ENCODE measurements around the gene NSG1.

DNA sequence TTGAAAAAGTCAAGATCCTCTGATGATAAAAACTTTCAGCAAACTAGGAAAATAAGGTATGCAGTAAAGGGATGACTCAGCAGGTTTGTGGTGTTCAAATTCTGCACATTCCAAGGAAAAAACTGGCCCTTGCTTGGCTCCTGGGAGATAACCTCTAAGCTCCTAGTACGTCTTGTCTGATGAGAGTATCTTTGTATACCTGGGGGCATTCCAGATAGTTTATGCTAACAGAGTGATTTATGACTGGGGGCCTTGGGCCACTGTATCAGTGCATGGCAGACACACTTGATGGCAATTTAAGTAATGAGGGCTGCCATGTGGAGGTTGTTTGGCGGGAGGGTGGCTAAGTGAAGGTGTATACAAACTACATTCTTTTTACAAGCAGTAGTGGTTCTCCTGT, 56.9 kb downstream of the NSG1 start:
- TF ChIP-seq RAD21 (IDR thresholded peaks at IDR 0.05 in 1 of 2, conservative IDR thresholded peaks at IDR 0.05 in 1 of 2; ENCODE audit: low read depth in 2 of 2, low read length in 2 of 2) (no peak), SP2 (IDR thresholded peaks at IDR 0.05; ENCODE audit: low read length) (no peak), EP300 (IDR thresholded peaks at IDR 0.05; ENCODE audit: borderline replicate concordance in 1 of 2, low read depth in 2 of 2, low read length in 2 of 2) (no peak), CTCF (IDR thresholded peaks at IDR 0.05; ENCODE audit: control extremely low read depth in 1 of 3, insufficient read depth in 1 of 3, low read depth in 1 of 3, low read length in 3 of 3) (no peak), EZH2 (IDR thresholded peaks at IDR 0.05; ENCODE audit: low read depth, low read length, severe bottlenecking) (no peak), JUND (IDR thresholded peaks at IDR 0.05; ENCODE audit: low read length) (no peak), CREB1 (IDR thresholded peaks at IDR 0.05) (no peak)

Data from H1 (cell line).